Spleen (tissue), 7 donors: Measurements from ENCODE around the gene TNXB.
"Not testable (repeated sequence)": the region's sequence is repeated elsewhere in the genome, so short reads cannot be mapped to it uniquely, and the experiment has no call there.

Experiments
- CTCF ChIP-seq, 11 experiments: fragments of 200-600 bp in 7 of 11; fragments of 450-650 bp in 4 of 11; sonication (generic) in 4 of 11; IDR thresholded peaks in 8 of 11; conservative IDR thresholded peaks in 3 of 11; 1 replicate in 7 of 11; 2 replicates in 4 of 11; pipeline versions ENCODE4 v1.4.0 to v1.8.0; 2016 to 2021; ENCODE audit warnings: antibody characterized with exemption in 11 of 11, inconsistent platforms in 4 of 11, mild to moderate bottlenecking in 1 of 11
- POLR2A ChIP-seq, 3 donors: fragments of 450-650 bp; IDR thresholded peaks; one replicate each; pipeline ENCODE4 v1.5.1; 2017; ENCODE audit warnings: antibody characterized with exemption in 3 of 3, mild to moderate bottlenecking in 1 of 3
- donor health status: DM: no; HTN: no; CAD: no; lungs with moderate emphysema.
- donor health status: DM: no; HTN: no; CAD: no.
- donor health status: DM: no; HTN: no; CAD: no.

- not testable (repeated sequence) for TF ChIP-seq CTCF (IDR thresholded peaks at IDR 0.05 in 8 of 11, conservative IDR thresholded peaks at IDR 0.05 in 3 of 11); POLR2A (IDR thresholded peaks at IDR 0.05)
These were observed 101.1 kb downstream of the TNXB start for GRCh38 chr6:32008037-32008436.
